Fibroblast of the aortic adventitia (primary cell): ENCODE measurements around the gene MYOM1. TPM values are rescaled to one million over a fixed set of nuclear protein-coding genes. Genes with fewer than 3 reads are reported as not detected.

Experiments
- DNase-seq: peaks from one replicate; pipeline ENCODE4 v3.0.0-alpha.2; 2010; ENCODE audit warnings: low read depth
- H3K4me3 ChIP-seq: 2 replicates; pipeline ENCODE4 v1.5.1; 2011; ENCODE audit warnings: low read depth, mild to moderate bottlenecking, control low read depth, low read length, moderate library complexity
- CTCF ChIP-seq: IDR thresholded peaks from 2 replicates; pipeline ENCODE4 v1.5.1; 2011; ENCODE audit warnings: mild to moderate bottlenecking, low read length, control low read depth, inconsistent platforms; ENCODE audit not compliant: insufficient read depth
- total RNA-seq: library from RNA; depleted of rRNA; stranded (reverse); fragments of >200 nt; gene quantifications from 2 replicates; pipeline ENCODE4 v1.2.3, GENCODE V29; 2012; ENCODE audit warnings: low replicate concordance

The MYOM1 gene
- total RNA-seq, 1 donor: 0.90 TPM

GRCh38 chr18:3233433-3234168 lies 13.8 kb upstream of the MYOM1 start:
- DNase-seq: no peak
- no peak for TF ChIP-seq CTCF
- H3K4me3 ChIP-seq: no peak overlapping the region

GRCh38 chr18:3233004-3233403 lies 13.2 kb upstream of the MYOM1 start:
- no peak for DNase-seq
- no peak for TF ChIP-seq CTCF

GRCh38 chr18:3230401-3231334 lies 10.9 kb upstream of the MYOM1 start:
- no peak overlapping the region for H3K4me3 ChIP-seq
- no peak for DNase-seq
- TF ChIP-seq CTCF: no peak

More at GRCh38 chr18:3233004-3233403, 13.2 kb upstream of the MYOM1 start:
- no peak overlapping the region for H3K4me3 ChIP-seq

- H3K4me3 ChIP-seq: no peak overlapping the region
- no peak for TF ChIP-seq CTCF
- DNase-seq: no peak
Observed at GRCh38 chr18:3226048-3226447, 6.3 kb upstream of the MYOM1 start.

GRCh38 chr18:3225588-3225987 lies 5.8 kb upstream of the MYOM1 start:
- DNase-seq: no peak
- H3K4me3 ChIP-seq: no peak overlapping the region
- TF ChIP-seq CTCF: no peak

GRCh38 chr18:3224223-3224622 lies 4.5 kb upstream of the MYOM1 start:
- no peak for DNase-seq
- no peak overlapping the region for H3K4me3 ChIP-seq
- no peak for TF ChIP-seq CTCF
